Glutamatergic neuron (in vitro differentiated cells): ENCODE results near the gene VWF. TPM values are rescaled to one million over a fixed set of nuclear protein-coding genes. Genes with fewer than 3 reads are reported as not detected.

Experiments used
- DNase-seq: peaks from one replicate; pipeline ENCODE4 v3.0.0; 2022
- H3K27ac Mint-ChIP-seq: one replicate; pipeline ENCODE4 v1.8.0; 2020; ENCODE audit warnings: mild to moderate bottlenecking, mixed read lengths, inconsistent platforms; ENCODE audit not compliant: unreplicated experiment
- H3K27me3 Mint-ChIP-seq: one replicate; pipeline ENCODE4 v1.8.0; 2020; ENCODE audit warnings: mild to moderate bottlenecking, moderate library complexity, mixed read lengths, inconsistent platforms; ENCODE audit not compliant: unreplicated experiment
- H3K36me3 Mint-ChIP-seq: one replicate; pipeline ENCODE4 v1.8.0; 2020; ENCODE audit warnings: mild to moderate bottlenecking, mixed read lengths, inconsistent platforms; ENCODE audit not compliant: unreplicated experiment
- H3K4me1 Mint-ChIP-seq: one replicate; pipeline ENCODE4 v1.8.0; 2020; ENCODE audit warnings: mild to moderate bottlenecking, low read depth, mixed read lengths, inconsistent platforms; ENCODE audit not compliant: unreplicated experiment
- H3K4me3 Mint-ChIP-seq: one replicate; pipeline ENCODE4 v1.8.0; 2020; ENCODE audit warnings: mild to moderate bottlenecking, mixed read lengths, inconsistent platforms; ENCODE audit not compliant: unreplicated experiment
- H3K9me3 Mint-ChIP-seq: one replicate; pipeline ENCODE4 v1.8.0; 2020; ENCODE audit warnings: mild to moderate bottlenecking, moderate library complexity, mixed read lengths, inconsistent platforms; ENCODE audit not compliant: unreplicated experiment
- CTCF ChIP-seq: fragments of 200-600 bp; sonication (generic); IDR thresholded peaks from one replicate; pipeline ENCODE4 v1.5.0; 2021; ENCODE audit not compliant: partially characterized antibody, unreplicated experiment
- total RNA-seq: library from RNA; stranded (reverse); fragmentation: NEBNext Ultra II Directional; extraction: Animal tissue kit (Norgen Biotek cat#: 25700); gene quantifications from one replicate; pipeline ENCODE4 v1.2.1, GENCODE V29; 2021; ENCODE audit not compliant: unreplicated experiment

The VWF gene
- total RNA-seq, 1 donor from 2014 or later, result 0.37 TPM

- H3K4me1 Mint-ChIP-seq, result no peaks in the 10 kb centered on the region
- no peak overlapping the region for H3K27ac Mint-ChIP-seq
- no peak for DNase-seq
- peaks cover 1% of the 10 kb centered on the region for H3K9me3 Mint-ChIP-seq
- no peak for TF ChIP-seq CTCF
- H3K4me3 Mint-ChIP-seq, result no peak overlapping the region
- H3K36me3 Mint-ChIP-seq, result no peaks in the 10 kb centered on the region
- peaks cover 2% of the 10 kb centered on the region for H3K27me3 Mint-ChIP-seq
Observed at GRCh38 chr12:5996459-5996858, 128.0 kb downstream of the VWF start.

GRCh38 chr12:5989621-5990020, 134.8 kb downstream of the VWF start:
- no peak for TF ChIP-seq CTCF
- Mint-ChIP-seq H3K9me3 (peaks cover 1% of the 10 kb centered on the region), H3K27me3 (peaks cover 2% of the 10 kb centered on the region), H3K4me3 (no peak overlapping the region), H3K4me1 (no peaks in the 10 kb centered on the region), H3K36me3 (no peaks in the 10 kb centered on the region), H3K27ac (no peak overlapping the region)
- no peak for DNase-seq

GRCh38 chr12:5988659-5989116, 135.8 kb downstream of the VWF start:
- H3K4me1 Mint-ChIP-seq, result no peaks in the 10 kb centered on the region
- H3K27me3 Mint-ChIP-seq, result peaks cover 2% of the 10 kb centered on the region
- DNase-seq, result peak; percentile 91
- no peak overlapping the region for H3K4me3 Mint-ChIP-seq
- H3K9me3 Mint-ChIP-seq, result no peaks in the 10 kb centered on the region
- H3K27ac Mint-ChIP-seq, result no peak overlapping the region
- H3K36me3 Mint-ChIP-seq, result no peaks in the 10 kb centered on the region
- peak; percentile 78 for TF ChIP-seq CTCF

- Mint-ChIP-seq H3K27ac (no peak overlapping the region), H3K27me3 (peaks cover 2% of the 10 kb centered on the region), H3K4me1 (no peaks in the 10 kb centered on the region), H3K4me3 (no peak overlapping the region), H3K36me3 (no peaks in the 10 kb centered on the region), H3K9me3 (no peaks in the 10 kb centered on the region)
- DNase-seq, result no peak
- TF ChIP-seq CTCF, result no peak
Observed at GRCh38 chr12:5988088-5988487, 136.4 kb downstream of the VWF start.

GRCh38 chr12:5987573-5987972, 136.9 kb downstream of the VWF start:
- Mint-ChIP-seq H3K9me3 (no peaks in the 10 kb centered on the region), H3K27ac (no peak overlapping the region), H3K36me3 (no peaks in the 10 kb centered on the region), H3K4me3 (no peak overlapping the region), H3K27me3 (peaks cover 2% of the 10 kb centered on the region), H3K4me1 (no peaks in the 10 kb centered on the region)
- TF ChIP-seq CTCF, result no peak
- DNase-seq, result no peak
